ENCODE results near the gene EHD4.

GRCh38 chr15:41932101-41932500 lies 40.3 kb downstream of the EHD4 start:
- TF ChIP-seq CTCF (optimal IDR thresholded peaks at IDR 0.05 in 1 of 3, IDR thresholded peaks at IDR 0.05 in 1 of 3, conservative IDR thresholded peaks at IDR 0.05 in 1 of 3; ENCODE audit: extremely low read depth in 1 of 3, insufficient read depth in 2 of 3, low read length in 3 of 3), result no peak
- TF ChIP-seq EZH2 (IDR thresholded peaks at IDR 0.05; ENCODE audit: low read length), result no peak
